PC-3 (cell line): ENCODE results near the gene TMPRSS13. TPM values are rescaled to one million over a fixed set of nuclear protein-coding genes. Genes with fewer than 3 reads are reported as not detected.

ENCODE experiments used
- ATAC-seq: fragments of 200-7000 bp; cut with Tn5 transposase; 2 replicates; pipeline ENCODE4 v1.9.1; 2020; ENCODE audit warnings: mild to moderate bottlenecking, moderate library complexity
- BruUV-seq: library from RNA; stranded (reverse); fragments of 400-500 nt; replicated peaks from 2 replicates; lab custom pipeline; 2021; lab: Mats Ljungman, UMichigan
- CTCF ChIA-PET: fragments of 300-600 bp; sonication (Branson Sonifier 250); formaldehyde crosslinking; loops from one replicate; lab custom pipeline; 2022; ENCODE audit warnings: antibody characterized with exemption; lab: Charles Lee
- POLR2A ChIA-PET: fragments of 300-600 bp; sonication (Branson Sonifier 250); formaldehyde crosslinking; loops from one replicate; lab custom pipeline; 2022; ENCODE audit warnings: antibody characterized with exemption; ENCODE audit not compliant: unreplicated experiment; lab: Charles Lee
- DNase-seq: peaks from one replicate; pipeline ENCODE4 v3.0.0-alpha.2; 2015
- H2AFZ ChIP-seq: fragments of 300-600 bp; sonication (generic); 2 replicates; pipeline ENCODE4 v1.6.0; 2016; ENCODE audit warnings: antibody characterized with exemption, low read length
- H3F3A ChIP-seq: fragments of 300-600 bp; sonication (generic); one replicate; pipeline ENCODE4 v1.6.0; 2017; ENCODE audit warnings: antibody characterized with exemption, low read length, control low read depth, mild to moderate bottlenecking; ENCODE audit not compliant: unreplicated experiment
- H3K27ac ChIP-seq: fragments of 300-600 bp; sonication (generic); 2 replicates; pipeline ENCODE4 v1.5.1; 2016; ENCODE audit warnings: mild to moderate bottlenecking, low read length
- H3K27me3 ChIP-seq: fragments of 300-600 bp; sonication (generic); 2 replicates; pipeline ENCODE4 v1.6.1; 2016; ENCODE audit warnings: low read length, mixed read lengths
- H3K36me3 ChIP-seq: fragments of 300-600 bp; sonication (generic); 2 replicates; pipeline ENCODE4 v1.6.1; 2016; ENCODE audit warnings: low read depth, mixed run types, low read length, mixed read lengths
- H3K4me1 ChIP-seq: fragments of 300-600 bp; sonication (generic); 2 replicates; pipeline ENCODE4 v1.5.1; 2016; ENCODE audit warnings: low read length; ENCODE audit not compliant: insufficient read depth
- H3K4me2 ChIP-seq: fragments of 300-600 bp; sonication (generic); 2 replicates; pipeline ENCODE4 v1.6.0; 2016; ENCODE audit warnings: low read length
- H3K4me3 ChIP-seq: fragments of 300-600 bp; sonication (generic); 2 replicates; pipeline ENCODE4 v1.5.1; 2016; ENCODE audit warnings: mild to moderate bottlenecking, low read length, mixed read lengths
- H3K79me2 ChIP-seq: fragments of 300-600 bp; sonication (generic); 2 replicates; pipeline ENCODE4 v1.6.1; 2017; ENCODE audit warnings: low read length, mixed read lengths
- H3K9ac ChIP-seq: fragments of 300-600 bp; sonication (generic); 2 replicates; pipeline ENCODE4 v1.6.0; 2016; ENCODE audit warnings: mild to moderate bottlenecking, low read length
- H3K9me2 ChIP-seq: fragments of 300-600 bp; sonication (generic); replicated peaks from 2 replicates; pipeline ENCODE4 v1.6.1; 2016; ENCODE audit warnings: mixed run types, low read length, mixed read lengths
- H3K9me3 ChIP-seq: fragments of 300-600 bp; sonication (generic); 2 replicates; pipeline ENCODE4 v1.6.1; 2016; ENCODE audit warnings: low read length, mixed read lengths
- H4K20me1 ChIP-seq: fragments of 300-600 bp; sonication (generic); 2 replicates; pipeline ENCODE4 v1.6.1; 2016; ENCODE audit warnings: low read length, mixed read lengths
- CTCF ChIP-seq: fragments of 300-600 bp; sonication (generic); conservative IDR thresholded peaks from 2 replicates; pipeline ENCODE4 v1.5.1; 2017; ENCODE audit warnings: antibody characterized with exemption, low read depth, mild to moderate bottlenecking, low read length
- EZH2 ChIP-seq: fragments of 300-600 bp; sonication (generic); IDR thresholded peaks from one replicate; pipeline ENCODE4 v1.6.1; 2017; ENCODE audit warnings: antibody characterized with exemption, mild to moderate bottlenecking, low read length; ENCODE audit not compliant: unreplicated experiment
- EZH2phosphoT487 ChIP-seq: fragments of 300-600 bp; sonication (generic); IDR thresholded peaks from 2 replicates; pipeline ENCODE4 v1.6.1; 2018; ENCODE audit warnings: mild to moderate bottlenecking, antibody characterized with exemption, low read length, borderline replicate concordance
- intact Hi-C: fragments of 100-400 bp; cut with micrococcal nuclease; formaldehyde crosslinking; loops from 2 replicates; pipeline ENCODE4 v1.9.0; 2023
- total RNA-seq: library from RNA; depleted of rRNA; stranded (reverse); fragments of >200 nt; gene quantifications from 2 replicates; pipeline ENCODE4 v1.2.3, GENCODE V29; 2014

TMPRSS13 gene
- total RNA-seq, 1 experiment from 2014 or later = 2.9 TPM

GRCh38 chr11:117913736-117914397 is 15.3 kb downstream of the TMPRSS13 start:
- no TSS peak for BruUV-seq
- no peaks in the 10 kb centered on the region for H4K20me1 ChIP-seq
- no peaks in the 10 kb centered on the region for H3F3A ChIP-seq
- no peaks in the 10 kb centered on the region for H3K9me2 ChIP-seq
- H3K4me3 ChIP-seq = no peak overlapping the region
- H3K27me3 ChIP-seq = peaks cover 67% of the 10 kb centered on the region
- H3K9me3 ChIP-seq = no peaks in the 10 kb centered on the region
- no peak overlapping the region for H2AFZ ChIP-seq
- intact Hi-C loops = no loop called here
- H3K79me2 ChIP-seq = no peaks in the 10 kb centered on the region
- no peak for DNase-seq
- no peak overlapping the region for H3K9ac ChIP-seq
- TF ChIP-seq CTCF (no peak), EZH2 (no peak), EZH2phosphoT487 (no peak)
- H3K4me1 ChIP-seq = no peaks in the 10 kb centered on the region
- no peak overlapping the region for H3K27ac ChIP-seq
- H3K4me2 ChIP-seq = no peak overlapping the region
- no peak for ATAC-seq
- H3K36me3 ChIP-seq = no peaks in the 10 kb centered on the region
- POLR2A ChIA-PET = no interaction called here
- CTCF ChIA-PET = no interaction called here

- CTCF ChIA-PET = no interaction called here
- intact Hi-C loops = no loop called here
- H3F3A ChIP-seq = no peaks in the 10 kb centered on the region
- DNase-seq (no peak), ATAC-seq (no peak)
- H3K27me3 ChIP-seq = peaks cover 57% of the 10 kb centered on the region
- H3K9me2 ChIP-seq = no peaks in the 10 kb centered on the region
- no peak overlapping the region for H3K4me2 ChIP-seq
- TF ChIP-seq CTCF = no peak
- TF ChIP-seq EZH2phosphoT487 = no peak
- no peak for TF ChIP-seq EZH2
- H4K20me1 ChIP-seq = no peaks in the 10 kb centered on the region
- H3K4me1 ChIP-seq = peaks cover 3% of the 10 kb centered on the region
- POLR2A ChIA-PET = no interaction called here
- BruUV-seq = no TSS peak
- H3K36me3 ChIP-seq = no peaks in the 10 kb centered on the region
- no peak overlapping the region for H3K4me3 ChIP-seq
- H3K9ac ChIP-seq = no peak overlapping the region
- no peaks in the 10 kb centered on the region for H3K9me3 ChIP-seq
- no peak overlapping the region for H3K27ac ChIP-seq
- no peaks in the 10 kb centered on the region for H3K79me2 ChIP-seq
- no peak overlapping the region for H2AFZ ChIP-seq
Measured at GRCh38 chr11:117912497-117912896, 16.7 kb downstream of the TMPRSS13 start.

- Histone ChIP-seq H3K9me2 (no peaks in the 10 kb centered on the region), H3K36me3 (no peaks in the 10 kb centered on the region), H3K79me2 (no peaks in the 10 kb centered on the region), H3K4me3 (no peak overlapping the region), H2AFZ (no peak overlapping the region), H4K20me1 (no peaks in the 10 kb centered on the region), H3K9ac (no peak overlapping the region), H3K27me3 (peaks cover 49% of the 10 kb centered on the region), H3K9me3 (no peaks in the 10 kb centered on the region), H3F3A (no peaks in the 10 kb centered on the region), H3K27ac (no peak overlapping the region), H3K4me2 (no peak overlapping the region), H3K4me1 (peaks cover 5% of the 10 kb centered on the region)
- CTCF ChIA-PET = no interaction called here
- TF ChIP-seq CTCF = no peak
- no peak for TF ChIP-seq EZH2phosphoT487
- no peak for TF ChIP-seq EZH2
- no peak for DNase-seq
- no TSS peak for BruUV-seq
- POLR2A ChIA-PET = no interaction called here
- intact Hi-C loops = no loop called here
- ATAC-seq = no peak
Measured at GRCh38 chr11:117911694-117912093, 17.5 kb downstream of the TMPRSS13 start.
